RCC 7860 (cell line): Measurements from ENCODE around the gene CSNK1G3.
A peak's percentile ranks its signal among the peaks of the same experiment; 100 is the strongest.

Source experiments
- DNase-seq: peaks from one replicate; pipeline ENCODE4 v3.0.0-alpha.2; 2015; ENCODE audit warnings: low spot score
- FAIRE-seq: peaks from 2 replicates; lab custom pipeline; 2012; peaks lifted over from hg19 to GRCh38; lab: Jason Lieb, UNC

The CSNK1G3 gene

DNA sequence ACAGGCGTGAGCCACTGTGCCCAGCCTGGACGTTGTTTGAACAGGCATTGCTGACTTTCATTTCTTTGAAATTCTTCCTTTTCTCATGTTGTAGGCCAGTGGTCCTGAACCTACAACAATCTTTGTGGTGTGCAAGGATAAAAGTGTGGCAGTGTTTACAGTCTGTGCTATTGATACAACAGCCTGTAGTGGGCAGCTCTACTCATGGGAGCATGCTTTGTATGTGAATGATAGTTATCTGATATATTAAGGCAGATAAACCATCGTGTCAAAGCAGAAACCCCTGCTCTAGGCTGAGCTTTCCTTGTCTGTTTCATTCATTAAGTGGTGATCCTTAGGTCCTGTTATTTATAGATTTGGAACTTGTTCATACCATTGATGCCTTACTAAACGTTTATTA is 42.6 kb downstream of the CSNK1G3 start:
- no peak for DNase-seq
- FAIRE-seq: no peak

GRCh38 chr5:123557907-123558306 is 45.9 kb downstream of the CSNK1G3 start:
- DNase-seq (no peak), FAIRE-seq (no peak)

- FAIRE-seq (no peak), DNase-seq (no peak)
Observed at GRCh38 chr5:123558762-123559433, 46.9 kb downstream of the CSNK1G3 start.

GRCh38 chr5:123559434-123559775 is 47.4 kb downstream of the CSNK1G3 start:
- DNase-seq (no peak), FAIRE-seq (no peak)

DNA sequence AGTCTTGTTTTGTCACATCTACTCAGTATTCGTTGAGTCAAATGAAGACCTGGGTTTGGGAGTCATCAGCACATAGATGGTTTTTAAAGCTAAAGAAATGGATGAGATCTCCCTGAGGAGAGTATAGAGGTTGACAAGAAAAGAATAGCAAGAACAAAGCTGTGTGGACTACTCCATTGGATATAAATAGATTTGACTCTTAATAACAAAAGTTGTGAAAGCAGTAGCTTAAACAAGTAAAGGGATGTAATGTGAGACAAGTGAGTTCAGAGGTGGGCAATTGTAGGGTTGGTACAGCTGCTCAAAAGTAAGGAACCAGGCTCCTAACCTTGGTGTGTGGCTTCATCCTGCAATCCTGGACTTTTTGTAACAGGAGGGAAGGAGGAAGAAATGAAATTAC is 49.3 kb downstream of the CSNK1G3 start:
- FAIRE-seq (no peak), DNase-seq (no peak)

DNA sequence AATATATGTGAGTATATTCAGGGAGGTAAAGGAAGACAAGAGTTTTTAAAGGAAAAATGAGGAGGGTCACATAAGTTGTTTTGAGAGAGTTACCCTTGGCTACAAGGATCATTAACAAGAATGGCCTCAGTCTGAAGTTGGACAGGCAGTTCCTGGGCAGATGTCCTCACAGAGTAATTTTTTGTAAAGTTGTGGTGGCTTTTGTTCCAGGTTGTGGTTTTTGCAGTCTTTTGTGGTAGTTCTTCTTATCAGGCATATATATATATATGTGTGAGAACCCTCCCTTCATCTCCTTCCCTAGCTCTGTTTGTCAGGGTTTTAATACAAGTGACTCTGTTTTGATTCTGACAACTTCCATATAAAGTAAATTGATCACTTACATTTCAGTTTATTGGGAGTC is 60.0 kb downstream of the CSNK1G3 start:
- FAIRE-seq (no peak), DNase-seq (no peak)

DNA sequence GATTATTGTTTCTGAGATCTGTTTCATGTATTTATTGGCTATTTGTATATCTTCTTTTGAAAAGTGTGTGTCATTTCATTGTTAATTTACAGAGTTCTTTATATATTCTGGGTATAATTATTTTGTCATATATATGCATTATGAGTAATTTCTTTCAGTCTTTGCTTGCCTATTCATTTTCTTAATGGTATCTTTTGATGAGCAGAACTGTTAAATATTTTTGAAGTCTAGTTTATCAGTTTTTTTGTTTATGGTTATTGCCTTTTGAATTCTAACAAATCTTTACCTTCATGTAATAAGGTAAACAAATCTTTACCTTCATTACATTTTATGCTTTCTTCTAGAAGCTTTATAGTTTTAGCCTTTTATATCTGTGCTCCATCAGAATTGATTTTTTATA is 66.4 kb downstream of the CSNK1G3 start:
- peak; percentile 40 for FAIRE-seq
- DNase-seq: no peak

- FAIRE-seq: no peak
- no peak for DNase-seq
Observed at GRCh38 chr5:123579410-123579809, 67.4 kb downstream of the CSNK1G3 start.

DNA sequence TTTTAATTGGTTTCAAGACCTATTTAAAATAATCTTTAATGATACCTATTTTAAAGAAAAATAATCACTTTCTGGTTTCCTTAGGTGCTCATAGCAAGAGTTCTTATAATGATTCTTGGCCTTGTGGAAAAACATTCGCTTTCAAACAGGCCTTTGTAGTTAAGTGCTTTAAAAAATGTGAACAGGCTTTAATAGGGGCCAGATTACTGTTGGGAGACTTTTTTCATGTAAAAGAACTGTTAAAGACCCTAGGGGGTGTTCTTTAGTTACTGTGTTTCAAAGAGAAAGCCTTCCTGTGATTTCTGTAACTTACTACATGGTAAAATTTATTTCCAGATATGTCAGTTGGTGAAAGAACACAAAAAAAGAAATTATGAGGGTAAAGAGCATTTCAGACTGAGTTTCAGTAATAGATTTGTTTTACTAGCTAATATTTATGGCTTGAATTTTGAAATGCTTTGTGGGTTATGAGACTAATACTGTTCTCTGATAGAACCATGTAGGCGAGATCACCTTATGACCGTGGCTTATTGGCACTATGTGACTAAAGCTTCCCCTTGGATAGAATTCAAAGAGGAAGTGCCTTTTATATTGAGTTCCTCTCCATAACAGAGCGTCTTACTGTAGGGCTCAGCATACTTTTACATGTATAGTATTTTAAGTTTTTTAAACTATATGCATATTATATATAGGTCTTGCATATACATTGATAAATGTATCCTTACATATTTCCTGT is 70.7 kb downstream of the CSNK1G3 start:
- FAIRE-seq (no peak), DNase-seq (no peak)

DNA sequence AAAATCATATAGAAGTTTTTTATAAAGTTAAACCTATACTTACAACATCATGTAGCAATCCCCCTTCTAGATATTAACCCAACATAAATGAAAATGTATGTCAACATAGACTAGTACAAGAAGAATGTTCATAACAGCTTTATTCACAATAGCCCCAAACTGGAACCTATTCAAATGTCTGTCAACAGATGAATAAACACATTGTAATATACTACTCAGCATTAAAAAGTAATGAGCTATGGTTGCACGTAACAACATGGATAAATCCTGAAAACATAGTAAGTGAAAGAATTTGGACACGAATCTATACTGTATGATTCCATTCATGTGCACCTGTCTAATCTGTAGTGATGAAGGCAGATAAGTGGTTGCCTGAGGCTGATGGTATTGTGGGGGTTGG is 73.9 kb downstream of the CSNK1G3 start:
- no peak for DNase-seq
- FAIRE-seq: no peak

DNA sequence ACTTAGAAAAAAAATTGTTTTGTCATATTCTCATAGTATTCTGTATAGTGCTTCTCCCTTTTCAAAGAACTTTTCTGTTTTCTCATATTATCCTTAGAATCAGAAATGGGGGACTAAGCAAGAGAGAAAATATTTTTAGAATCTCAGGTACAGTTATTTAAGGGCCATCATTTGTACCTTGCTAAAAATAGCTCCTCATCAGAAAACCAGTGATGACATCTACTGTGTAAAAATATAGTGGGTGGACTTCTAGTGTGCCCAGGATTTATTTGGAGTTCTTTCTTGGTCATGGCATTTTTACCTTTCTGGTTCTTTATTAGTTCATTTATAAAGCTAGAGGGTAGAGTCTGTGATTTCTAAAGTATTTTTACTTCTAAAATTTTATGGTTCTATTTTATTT is 82.5 kb downstream of the CSNK1G3 start:
- FAIRE-seq: no peak
- DNase-seq: no peak

DNA sequence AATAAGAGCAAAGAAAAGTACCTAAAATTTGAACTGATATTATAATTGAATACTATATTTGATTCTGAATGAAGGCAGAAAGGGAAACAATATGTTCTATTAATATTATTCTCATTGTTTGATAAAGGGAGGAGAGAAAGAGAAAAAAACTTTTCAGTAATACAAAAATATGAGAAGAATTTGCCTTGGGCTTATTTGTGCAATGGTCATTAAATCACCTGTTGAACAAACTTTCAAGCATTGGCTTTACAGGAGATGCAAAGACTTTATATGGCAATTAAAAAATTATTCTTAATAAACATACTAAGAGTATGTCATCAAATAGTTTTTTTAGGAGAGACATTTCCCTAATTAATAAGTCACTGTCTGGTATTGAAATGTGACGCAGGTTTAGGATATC is 85.0 kb downstream of the CSNK1G3 start:
- FAIRE-seq: no peak
- DNase-seq: no peak

GRCh38 chr5:123598028-123598689 is 86.2 kb downstream of the CSNK1G3 start:
- FAIRE-seq (no peak), DNase-seq (no peak)

DNA sequence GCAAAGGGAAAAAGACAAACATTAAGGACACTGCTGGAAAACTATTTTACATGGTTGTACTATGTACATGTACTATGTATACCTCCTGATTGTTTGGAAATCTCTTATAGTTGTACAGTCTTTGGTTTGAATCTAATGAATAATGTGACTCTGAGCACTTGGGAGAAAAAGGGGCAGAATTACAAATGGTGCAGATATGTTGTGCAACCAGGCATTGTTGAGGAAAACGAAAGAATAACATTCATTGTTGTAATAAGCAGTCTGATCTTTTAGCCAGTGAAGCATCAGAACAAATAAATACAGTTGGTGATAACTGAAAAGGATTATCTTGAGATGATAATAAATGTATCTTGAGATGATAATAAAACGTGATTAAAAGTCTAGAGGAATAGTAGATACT is 87.2 kb downstream of the CSNK1G3 start:
- FAIRE-seq (no peak), DNase-seq (no peak)

DNA sequence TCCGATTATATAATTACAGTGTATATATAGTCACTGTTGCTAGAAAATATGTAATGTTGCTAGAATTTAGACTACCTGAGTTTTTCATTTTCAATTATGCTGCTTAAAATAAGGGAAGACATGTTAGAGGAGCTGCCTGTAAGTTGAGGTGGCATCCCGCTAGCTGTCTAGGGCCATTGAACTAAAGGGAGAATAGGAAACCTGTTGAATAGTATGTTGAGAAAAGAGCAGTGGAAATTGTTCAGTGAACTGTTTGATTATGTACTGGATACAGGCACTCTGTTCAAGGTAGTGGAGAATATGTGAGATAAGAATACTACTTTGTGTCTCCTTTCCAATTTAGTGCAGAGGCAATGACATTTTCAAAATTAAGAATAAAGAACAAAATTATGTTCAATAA is 89.6 kb downstream of the CSNK1G3 start:
- no peak for DNase-seq
- FAIRE-seq: no peak

DNA sequence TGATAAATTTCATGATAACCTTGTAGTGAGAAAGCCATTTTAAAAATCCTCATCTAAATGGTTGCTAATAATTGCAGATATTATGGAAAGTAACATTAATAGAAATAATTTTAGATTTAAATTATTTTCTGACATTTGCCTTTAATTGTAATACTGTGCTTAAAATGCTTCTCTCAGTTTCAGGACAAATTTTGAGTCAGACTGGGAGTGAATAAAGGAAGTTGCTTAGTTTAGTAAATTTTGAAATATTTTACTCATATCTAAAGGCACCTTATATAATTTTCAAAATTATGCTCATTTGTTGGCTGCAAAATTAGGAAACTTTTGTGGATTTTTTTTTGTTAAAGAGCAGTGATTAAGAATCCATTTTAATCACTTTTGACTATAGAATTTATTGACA is 93.8 kb downstream of the CSNK1G3 start:
- DNase-seq (no peak), FAIRE-seq (no peak)

- DNase-seq (no peak), FAIRE-seq (no peak)
Observed at GRCh38 chr5:123610209-123610608, 98.2 kb downstream of the CSNK1G3 start.

GRCh38 chr5:123610665-123611405 is 98.9 kb downstream of the CSNK1G3 start:
- FAIRE-seq: peak; percentile 88
- DNase-seq: peak; percentile 45

GRCh38 chr5:123611406-123611709 is 99.4 kb downstream of the CSNK1G3 start:
- FAIRE-seq: no peak
- DNase-seq: no peak

DNA sequence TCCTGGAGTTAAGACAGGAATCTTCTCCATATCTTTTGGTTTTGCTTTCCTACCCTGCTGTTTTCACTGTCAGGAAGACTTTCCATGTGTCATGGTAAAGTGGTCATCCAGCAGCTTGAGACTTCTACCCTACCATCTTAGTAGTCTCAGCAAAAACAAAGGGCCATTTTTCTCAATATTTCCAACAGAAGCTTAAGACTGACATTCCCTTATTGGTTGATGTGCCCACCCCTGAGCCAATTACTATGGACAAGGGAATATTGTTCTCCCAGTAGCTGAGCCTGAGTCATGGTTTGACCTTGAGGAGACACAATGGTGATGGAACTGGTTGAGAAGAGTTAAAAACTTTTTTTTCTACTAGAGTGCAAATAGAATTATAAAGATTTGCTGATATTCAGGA is 105.6 kb downstream of the CSNK1G3 start:
- DNase-seq (no peak), FAIRE-seq (no peak)

DNA sequence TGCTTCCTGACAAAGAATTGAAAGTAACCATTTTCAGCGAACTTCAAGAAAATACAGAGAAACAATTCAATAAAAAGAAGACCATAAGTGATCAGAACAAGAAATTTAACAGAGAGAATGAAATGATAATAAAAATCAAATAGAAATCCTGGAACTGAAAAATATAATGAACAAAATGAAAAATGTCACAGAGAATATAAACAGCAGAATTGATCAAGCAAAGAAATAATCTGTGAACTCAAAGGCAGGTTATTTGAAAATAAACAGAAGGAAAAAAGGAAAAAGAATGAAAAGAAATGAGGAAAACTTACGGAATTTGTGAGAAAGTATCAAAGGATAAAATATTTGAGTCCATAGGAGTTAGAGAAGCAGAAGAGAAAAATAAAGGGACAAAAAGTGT is 114.1 kb downstream of the CSNK1G3 start:
- no peak for DNase-seq
- FAIRE-seq: no peak
